Measurements from ENCODE around the gene RHOJ. TPM values are rescaled to one million over a fixed set of nuclear protein-coding genes. Genes with fewer than 3 reads are reported as not detected.

Gene RHOJ
- total RNA-seq, 1 experiment from 2014 or later, result 0.40 TPM

- no peaks in the 10 kb centered on the region for H3K9me3 Mint-ChIP-seq (ENCODE audit: low read depth, unreplicated experiment)
- no peaks in the 10 kb centered on the region for H3K36me3 Mint-ChIP-seq (ENCODE audit: insufficient read depth, unreplicated experiment)
- CTCF ChIA-PET, result no interaction called here
- no peak overlapping the region for H3K27ac Mint-ChIP-seq (ENCODE audit: unreplicated experiment)
- H3K27me3 Mint-ChIP-seq (ENCODE audit: unreplicated experiment), result peaks cover 15% of the 10 kb centered on the region
- intact Hi-C loops (cut with micrococcal nuclease; ENCODE audit: unreplicated experiment), result no loop called here
- H3K4me1 Mint-ChIP-seq (ENCODE audit: low read depth, unreplicated experiment), result no peaks in the 10 kb centered on the region
- DNase-seq, result no peak
- TF ChIP-seq, protein P1, sequence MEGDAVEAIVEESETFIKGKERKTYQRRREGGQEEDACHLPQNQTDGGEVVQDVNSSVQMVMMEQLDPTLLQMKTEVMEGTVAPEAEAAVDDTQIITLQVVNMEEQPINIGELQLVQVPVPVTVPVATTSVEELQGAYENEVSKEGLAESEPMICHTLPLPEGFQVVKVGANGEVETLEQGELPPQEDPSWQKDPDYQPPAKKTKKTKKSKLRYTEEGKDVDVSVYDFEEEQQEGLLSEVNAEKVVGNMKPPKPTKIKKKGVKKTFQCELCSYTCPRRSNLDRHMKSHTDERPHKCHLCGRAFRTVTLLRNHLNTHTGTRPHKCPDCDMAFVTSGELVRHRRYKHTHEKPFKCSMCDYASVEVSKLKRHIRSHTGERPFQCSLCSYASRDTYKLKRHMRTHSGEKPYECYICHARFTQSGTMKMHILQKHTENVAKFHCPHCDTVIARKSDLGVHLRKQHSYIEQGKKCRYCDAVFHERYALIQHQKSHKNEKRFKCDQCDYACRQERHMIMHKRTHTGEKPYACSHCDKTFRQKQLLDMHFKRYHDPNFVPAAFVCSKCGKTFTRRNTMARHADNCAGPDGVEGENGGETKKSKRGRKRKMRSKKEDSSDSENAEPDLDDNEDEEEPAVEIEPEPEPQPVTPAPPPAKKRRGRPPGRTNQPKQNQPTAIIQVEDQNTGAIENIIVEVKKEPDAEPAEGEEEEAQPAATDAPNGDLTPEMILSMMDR (IDR thresholded peaks at IDR 0.05; ENCODE audit: unreplicated experiment), result no peak
- BruUV-seq (replicated peaks), result no TSS peak
- H3K4me3 Mint-ChIP-seq (ENCODE audit: low read depth, unreplicated experiment), result no peak overlapping the region
Measured at GRCh38 chr14:63212776-63213500, 8.7 kb downstream of the RHOJ start.

DNA sequence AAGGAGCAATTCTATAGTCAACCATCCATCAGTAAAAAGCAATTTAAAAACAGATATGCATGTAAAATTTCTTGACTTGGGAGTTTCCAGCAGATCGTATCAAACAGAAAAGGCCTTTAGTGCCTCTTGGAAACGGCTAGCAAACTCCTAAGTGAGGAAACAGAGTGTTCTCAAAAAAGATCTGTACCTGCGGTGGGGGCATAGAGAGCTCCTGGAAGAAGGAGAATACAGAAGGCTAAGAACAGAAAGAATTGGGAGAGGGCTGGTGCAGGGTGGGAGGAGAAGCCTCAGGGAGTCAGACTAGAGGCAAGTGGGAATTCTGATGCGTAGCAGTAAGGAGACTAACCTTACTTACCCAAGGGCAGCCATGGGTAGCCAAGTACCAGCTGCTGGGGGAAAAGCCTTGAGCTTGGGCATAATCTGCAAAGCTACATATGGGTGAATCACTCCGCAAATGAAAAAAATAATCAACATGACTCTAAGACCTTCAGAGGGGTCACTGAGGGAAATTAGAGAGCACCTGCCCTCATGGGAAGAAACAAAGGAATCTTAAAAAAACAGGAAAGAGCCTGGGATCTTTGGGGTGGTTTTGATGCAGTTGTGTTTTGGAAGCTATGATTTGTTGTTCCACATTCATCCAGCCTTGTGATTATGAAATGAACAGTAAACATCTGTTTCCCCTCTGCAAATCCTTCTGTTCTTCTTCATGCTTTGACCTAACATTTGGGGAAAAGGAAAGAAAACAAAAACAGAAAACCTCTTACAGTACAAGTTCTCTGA lies 10.4 kb downstream of the RHOJ start:
- Mint-ChIP-seq H3K27me3 (ENCODE audit: unreplicated experiment) (peaks cover 15% of the 10 kb centered on the region), H3K4me1 (ENCODE audit: low read depth, unreplicated experiment) (no peaks in the 10 kb centered on the region), H3K9me3 (ENCODE audit: low read depth, unreplicated experiment) (no peaks in the 10 kb centered on the region), H3K27ac (ENCODE audit: unreplicated experiment) (no peak overlapping the region), H3K36me3 (ENCODE audit: insufficient read depth, unreplicated experiment) (no peaks in the 10 kb centered on the region), H3K4me3 (ENCODE audit: low read depth, unreplicated experiment) (no peak overlapping the region)
- DNase-seq, result no peak
- no TSS peak for BruUV-seq (replicated peaks)
- CTCF ChIA-PET, result no interaction called here
- TF ChIP-seq, protein P1 (IDR thresholded peaks at IDR 0.05; ENCODE audit: unreplicated experiment), result no peak
- intact Hi-C loops (cut with micrococcal nuclease; ENCODE audit: unreplicated experiment), result no loop called here

- H3K27ac Mint-ChIP-seq (ENCODE audit: unreplicated experiment), result no peak overlapping the region
- peaks cover 16% of the 10 kb centered on the region for H3K27me3 Mint-ChIP-seq (ENCODE audit: unreplicated experiment)
- no peaks in the 10 kb centered on the region for H3K9me3 Mint-ChIP-seq (ENCODE audit: low read depth, unreplicated experiment)
- TF ChIP-seq, protein P1 (IDR thresholded peaks at IDR 0.05; ENCODE audit: unreplicated experiment), result no peak
- DNase-seq, result no peak
- intact Hi-C loops (cut with micrococcal nuclease; ENCODE audit: unreplicated experiment), result no loop called here
- no peaks in the 10 kb centered on the region for H3K4me1 Mint-ChIP-seq (ENCODE audit: low read depth, unreplicated experiment)
- no peak overlapping the region for H3K4me3 Mint-ChIP-seq (ENCODE audit: low read depth, unreplicated experiment)
- BruUV-seq (replicated peaks), result no TSS peak
- CTCF ChIA-PET, result no interaction called here
- H3K36me3 Mint-ChIP-seq (ENCODE audit: insufficient read depth, unreplicated experiment), result no peaks in the 10 kb centered on the region
Measured at GRCh38 chr14:63220526-63220925, 16.3 kb downstream of the RHOJ start.

GRCh38 chr14:63223596-63223995 lies 19.4 kb downstream of the RHOJ start:
- TF ChIP-seq, protein P1 (IDR thresholded peaks at IDR 0.05; ENCODE audit: unreplicated experiment), result no peak
- intact Hi-C loops (cut with micrococcal nuclease; ENCODE audit: unreplicated experiment), result no loop called here

More at GRCh38 chr14:63223596-63223995, 19.4 kb downstream of the RHOJ start:
- no TSS peak for BruUV-seq (replicated peaks)
- CTCF ChIA-PET, result no interaction called here
- Mint-ChIP-seq H3K4me1 (ENCODE audit: low read depth, unreplicated experiment) (no peaks in the 10 kb centered on the region), H3K27me3 (ENCODE audit: unreplicated experiment) (peaks cover 16% of the 10 kb centered on the region), H3K4me3 (ENCODE audit: low read depth, unreplicated experiment) (no peak overlapping the region), H3K27ac (ENCODE audit: unreplicated experiment) (no peak overlapping the region), H3K36me3 (ENCODE audit: insufficient read depth, unreplicated experiment) (no peaks in the 10 kb centered on the region), H3K9me3 (ENCODE audit: low read depth, unreplicated experiment) (no peaks in the 10 kb centered on the region)
- DNase-seq, result no peak
